Smooth muscle cell (in vitro differentiated cells): Measurements from ENCODE around the gene ARFGAP1. TPM values are rescaled to one million over a fixed set of nuclear protein-coding genes. Genes with fewer than 3 reads are reported as not detected.

ENCODE experiments used
- DNase-seq: peaks from one replicate; lab custom pipeline; 2025; ENCODE audit not compliant: unreplicated experiment; lab: John Stamatoyannopoulos, UW
- H2AFZ ChIP-seq: fragments of 200-600 bp; sonication (generic); 2 replicates; pipeline ENCODE4 v1.6.0; 2016; ENCODE audit warnings: antibody characterized with exemption, low read depth, mild to moderate bottlenecking
- H3F3A ChIP-seq: fragments of 200-600 bp; sonication (generic); 2 replicates; pipeline ENCODE4 v1.6.0; 2017; ENCODE audit warnings: antibody characterized with exemption, low read depth
- H3K27ac ChIP-seq: fragments of 200-600 bp; sonication (generic); 2 replicates; pipeline ENCODE4 v1.5.1; 2016; ENCODE audit warnings: low read depth, mild to moderate bottlenecking
- H3K27me3 ChIP-seq: fragments of 200-600 bp; sonication (generic); 2 replicates; pipeline ENCODE4 v1.6.1; 2016; ENCODE audit warnings: low read depth, mild to moderate bottlenecking
- H3K36me3 ChIP-seq: fragments of 200-600 bp; sonication (generic); 2 replicates; pipeline ENCODE4 v1.5.1; 2016; ENCODE audit warnings: low read depth
- H3K4me1 ChIP-seq: fragments of 200-600 bp; sonication (generic); 2 replicates; pipeline ENCODE4 v1.5.1; 2016; ENCODE audit warnings: low read depth
- H3K4me2 ChIP-seq: fragments of 200-600 bp; sonication (generic); 2 replicates; pipeline ENCODE4 v1.6.0; 2016; ENCODE audit warnings: mild to moderate bottlenecking
- H3K4me3 ChIP-seq: fragments of 200-600 bp; sonication (generic); 2 replicates; pipeline ENCODE4 v1.5.1; 2016; ENCODE audit warnings: mild to moderate bottlenecking
- H3K79me2 ChIP-seq: fragments of 200-600 bp; sonication (generic); 2 replicates; pipeline ENCODE4 v1.6.0; 2016; ENCODE audit warnings: low read depth, mild to moderate bottlenecking
- H3K9ac ChIP-seq: fragments of 200-600 bp; sonication (generic); 2 replicates; pipeline ENCODE4 v1.6.0; 2016; ENCODE audit warnings: low read depth
- H3K9me3 ChIP-seq: fragments of 200-600 bp; sonication (generic); replicated peaks from 2 replicates; pipeline ENCODE4 v1.5.1; 2016; ENCODE audit warnings: low read depth
- H4K20me1 ChIP-seq: fragments of 200-600 bp; sonication (generic); 2 replicates; pipeline ENCODE4 v1.6.0; 2016; ENCODE audit warnings: low read depth
- WGBS: methylation state at CpG from one replicate; pipeline ENCODE4 v1.1.7; 2016; ENCODE audit warnings: low lambda C conversion rate; 5-methylcytosine and 5-hydroxymethylcytosine counted together
- polyA plus RNA-seq: library from polyadenylated mRNA; unstranded; fragments of >200 nt; fragmentation: Nextera tagmentation; extraction: Ambion mirVana; gene quantifications from 2 replicates; pipeline ENCODE4 v1.2.1, GENCODE V29; 2016
- total RNA-seq: library from RNA; depleted of rRNA; stranded (reverse); fragments of >200 nt; gene quantifications from 2 replicates; pipeline ENCODE4 v1.2.3, GENCODE V29; 2014
- TF ChIP-seq, protein P1 (sequence below): fragments of 200-600 bp; sonication (generic); IDR thresholded peaks from 2 replicates; pipeline ENCODE4 v1.5.1; 2017; ENCODE audit warnings: borderline replicate concordance, mild to moderate bottlenecking, antibody characterized with exemption; ENCODE audit not compliant: insufficient read depth, poor library complexity, severe bottlenecking

Gene ARFGAP1
- total and polyA plus RNA-seq, 2 experiments from 2014 or later = 101 to 169 TPM

DNA sequence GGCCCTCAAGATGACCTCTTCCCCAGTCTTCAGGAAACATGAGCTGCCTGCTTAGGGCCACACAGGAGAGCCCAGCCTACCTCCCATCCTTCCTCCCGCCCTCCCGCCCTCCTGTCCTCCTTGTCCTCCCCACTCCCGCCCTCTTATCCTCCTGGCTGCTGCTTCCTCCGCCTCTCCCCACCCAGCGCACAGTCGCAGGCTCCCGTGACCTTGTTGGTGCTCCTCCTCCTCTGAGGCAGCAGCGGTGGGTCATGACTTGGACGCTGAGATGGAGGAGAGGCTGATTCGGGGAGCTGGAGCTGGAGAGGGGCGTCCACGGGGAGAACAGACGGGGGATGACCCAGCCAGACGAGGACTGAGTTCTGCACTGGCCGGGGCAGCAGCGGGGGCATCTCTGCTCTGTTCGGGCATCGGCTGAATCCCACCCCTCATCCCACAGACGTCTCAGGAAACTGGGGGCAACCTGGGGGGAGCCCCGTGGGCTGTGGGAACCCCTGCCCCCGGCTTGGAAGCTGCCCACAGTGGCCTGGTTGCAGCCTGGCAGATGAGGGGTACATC lies 56.2 kb downstream of the ARFGAP1 start:
- Histone ChIP-seq H3K27me3 (no peaks in the 10 kb centered on the region), H3K36me3 (no peaks in the 10 kb centered on the region), H3K4me2 (no peak overlapping the region), H4K20me1 (no peaks in the 10 kb centered on the region), H3K79me2 (no peaks in the 10 kb centered on the region), H3K27ac (no peak overlapping the region), H3K4me1 (no peaks in the 10 kb centered on the region), H3F3A (no peaks in the 10 kb centered on the region), H3K9me3 (no peaks in the 10 kb centered on the region), H2AFZ (no peak overlapping the region), H3K4me3 (no peak overlapping the region), H3K9ac (no peak overlapping the region)
- TF ChIP-seq, protein P1, sequence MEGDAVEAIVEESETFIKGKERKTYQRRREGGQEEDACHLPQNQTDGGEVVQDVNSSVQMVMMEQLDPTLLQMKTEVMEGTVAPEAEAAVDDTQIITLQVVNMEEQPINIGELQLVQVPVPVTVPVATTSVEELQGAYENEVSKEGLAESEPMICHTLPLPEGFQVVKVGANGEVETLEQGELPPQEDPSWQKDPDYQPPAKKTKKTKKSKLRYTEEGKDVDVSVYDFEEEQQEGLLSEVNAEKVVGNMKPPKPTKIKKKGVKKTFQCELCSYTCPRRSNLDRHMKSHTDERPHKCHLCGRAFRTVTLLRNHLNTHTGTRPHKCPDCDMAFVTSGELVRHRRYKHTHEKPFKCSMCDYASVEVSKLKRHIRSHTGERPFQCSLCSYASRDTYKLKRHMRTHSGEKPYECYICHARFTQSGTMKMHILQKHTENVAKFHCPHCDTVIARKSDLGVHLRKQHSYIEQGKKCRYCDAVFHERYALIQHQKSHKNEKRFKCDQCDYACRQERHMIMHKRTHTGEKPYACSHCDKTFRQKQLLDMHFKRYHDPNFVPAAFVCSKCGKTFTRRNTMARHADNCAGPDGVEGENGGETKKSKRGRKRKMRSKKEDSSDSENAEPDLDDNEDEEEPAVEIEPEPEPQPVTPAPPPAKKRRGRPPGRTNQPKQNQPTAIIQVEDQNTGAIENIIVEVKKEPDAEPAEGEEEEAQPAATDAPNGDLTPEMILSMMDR = no peak
- 81% methylated on average over 18 of the region's 21 CpGs for whole genome bisulfite sequencing
- no peak for DNase-seq

DNA sequence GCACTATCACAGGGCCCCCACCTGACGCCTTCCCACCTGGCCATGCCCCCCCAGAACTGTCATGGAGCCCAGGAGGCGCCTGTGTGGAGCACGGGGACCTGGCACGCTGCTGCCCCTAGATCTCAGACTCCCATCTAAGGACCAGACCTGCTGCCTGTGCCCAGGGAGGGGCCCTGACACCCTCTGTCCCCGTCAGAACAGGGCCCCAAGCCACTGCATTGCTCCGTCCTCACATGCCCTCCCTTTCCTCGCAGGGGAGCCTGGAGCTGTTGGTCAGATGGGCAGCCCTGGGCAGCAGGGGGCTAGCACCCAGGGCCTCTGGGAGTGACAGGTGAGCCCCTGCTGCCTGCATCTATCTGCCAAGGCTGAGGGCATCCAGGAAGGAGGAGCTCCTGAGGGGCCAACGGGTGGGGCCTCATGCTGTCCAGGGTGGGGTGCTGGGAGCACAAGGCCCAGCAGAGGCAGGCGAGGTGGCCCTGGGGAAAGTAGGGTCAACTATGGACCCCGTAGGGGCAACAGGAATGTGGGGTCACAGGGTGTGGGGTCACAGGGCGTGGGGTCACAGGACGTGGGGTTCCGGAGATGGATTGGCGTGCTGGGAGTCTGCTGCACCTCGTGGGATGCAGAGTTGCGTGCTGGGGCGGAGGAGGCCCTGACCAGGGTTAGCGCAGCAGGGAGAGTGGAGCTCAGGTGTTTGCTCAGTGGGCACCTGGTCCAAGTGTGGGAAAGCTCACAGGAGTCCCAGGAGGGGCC lies 56.9 kb downstream of the ARFGAP1 start:
- no peak overlapping the region for H3K4me3 ChIP-seq
- DNase-seq = no peak
- H4K20me1 ChIP-seq = no peaks in the 10 kb centered on the region
- H3F3A ChIP-seq = no peaks in the 10 kb centered on the region
- no peak overlapping the region for H3K27ac ChIP-seq
- no peaks in the 10 kb centered on the region for H3K27me3 ChIP-seq
- TF ChIP-seq, protein P1 = no peak
- H3K4me2 ChIP-seq = no peak overlapping the region
- no peaks in the 10 kb centered on the region for H3K9me3 ChIP-seq
- no peaks in the 10 kb centered on the region for H3K4me1 ChIP-seq
- H3K9ac ChIP-seq = no peak overlapping the region
- no peak overlapping the region for H2AFZ ChIP-seq
- no peaks in the 10 kb centered on the region for H3K36me3 ChIP-seq
- no peaks in the 10 kb centered on the region for H3K79me2 ChIP-seq
- WGBS = 90% methylated on average over 18 of the region's 18 CpGs

DNA sequence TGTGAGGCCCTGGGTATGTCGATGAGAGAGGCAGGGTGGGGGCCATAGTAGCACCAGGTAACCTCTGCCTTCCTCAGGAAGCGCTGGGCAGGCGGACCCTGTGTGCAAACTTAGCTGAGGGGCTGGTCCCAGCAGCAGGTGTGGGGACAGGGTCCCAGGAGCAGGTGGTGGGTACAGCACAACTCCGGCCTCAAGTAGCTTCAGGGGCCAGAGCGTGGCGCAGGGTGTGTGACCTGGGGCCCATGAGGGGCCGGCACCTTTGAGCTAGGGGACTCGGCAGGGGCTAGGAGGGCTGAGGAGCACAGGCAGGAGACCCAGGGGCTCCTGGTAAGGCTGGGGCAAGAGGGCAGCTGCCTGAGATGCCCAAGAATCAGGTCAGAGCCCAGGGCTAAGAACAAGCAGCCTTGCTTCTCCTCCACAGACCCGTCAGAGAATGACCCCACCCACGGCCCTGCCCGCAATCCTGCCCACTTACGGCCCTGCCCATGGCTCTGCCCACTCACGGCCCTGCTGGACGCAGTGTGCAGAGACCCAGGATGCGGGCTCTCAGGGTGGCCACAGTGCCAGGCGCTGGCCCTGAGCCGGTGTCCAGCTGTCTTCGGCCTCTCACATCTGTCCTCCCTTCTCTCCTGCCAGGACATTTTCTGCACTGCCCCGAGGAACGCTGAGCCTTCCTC lies 57.6 kb downstream of the ARFGAP1 start:
- DNase-seq = no peak
- no peak overlapping the region for H3K27ac ChIP-seq
- H3K9ac ChIP-seq = no peak overlapping the region
- H3K9me3 ChIP-seq = no peaks in the 10 kb centered on the region
- no peak overlapping the region for H3K4me3 ChIP-seq
- H3K4me1 ChIP-seq = no peaks in the 10 kb centered on the region
- no peaks in the 10 kb centered on the region for H3K27me3 ChIP-seq
- H4K20me1 ChIP-seq = no peaks in the 10 kb centered on the region
- H3K36me3 ChIP-seq = no peaks in the 10 kb centered on the region
- 95% methylated on average over 18 of the region's 20 CpGs for WGBS
- no peaks in the 10 kb centered on the region for H3F3A ChIP-seq
- H3K4me2 ChIP-seq = no peak overlapping the region
- no peak overlapping the region for H2AFZ ChIP-seq
- TF ChIP-seq, protein P1 = no peak
- H3K79me2 ChIP-seq = no peaks in the 10 kb centered on the region
